Heart right ventricle (tissue), 16 donors: Measurements from ENCODE around the gene PRR9. TPM values are rescaled to one million over a fixed set of nuclear protein-coding genes. Genes with fewer than 3 reads are reported as not detected.
"Not testable (repeated sequence)": the region's sequence is repeated elsewhere in the genome, so short reads cannot be mapped to it uniquely, and the experiment has no call there.

ENCODE experiments used
- ATAC-seq, 8 donors: fragments of 200-7000 bp; cut with Tn5 transposase; one replicate each; pipeline ENCODE4 v1.9.1; 2020; ENCODE audit warnings: mild to moderate bottlenecking in 8 of 8, moderate library complexity in 8 of 8, moderate number of reproducible peaks in 1 of 8
- DNase-seq, 2 donors: peaks; one replicate each; pipeline ENCODE4 v3.0.0-alpha.2; 2020
- H3K27ac ChIP-seq, 10 donors: fragments of 200-600 bp; sonication (generic) in 2 of 10; one replicate each; pipeline versions ENCODE4 v1.5.0 to v1.8.0; 2020 to 2022; ENCODE audit warnings: mild to moderate bottlenecking in 3 of 10
- H3K27me3 ChIP-seq, 7 donors: fragments of 200-600 bp; one replicate each; pipeline ENCODE4 v1.8.0; 2021 to 2022; ENCODE audit warnings: mild to moderate bottlenecking in 2 of 7
- H3K36me3 ChIP-seq, 9 donors: fragments of 200-600 bp; sonication (generic) in 1 of 9; one replicate each; pipeline versions ENCODE4 v1.5.0 to v1.8.0; 2020 to 2022; ENCODE audit warnings: mild to moderate bottlenecking in 2 of 9
- H3K4me1 ChIP-seq, 9 donors: fragments of 200-600 bp; sonication (generic) in 1 of 9; one replicate each; pipeline versions ENCODE4 v1.5.0 to v1.8.0; 2020 to 2022; ENCODE audit warnings: mild to moderate bottlenecking in 4 of 9
- H3K4me3 ChIP-seq, 10 donors: fragments of 200-600 bp; sonication (generic) in 2 of 10; one replicate each; pipeline versions ENCODE4 v1.5.0 to v1.8.0; 2020 to 2022; ENCODE audit warnings: mild to moderate bottlenecking in 7 of 10, moderate library complexity in 2 of 10
- H3K9me3 ChIP-seq, 11 donors: fragments of 200-600 bp in 10 of 11; sonication (generic) in 2 of 11; one replicate each; pipeline versions ENCODE4 v1.5.0 to v1.8.0; 2013 to 2022; ENCODE audit warnings: mild to moderate bottlenecking in 2 of 11, control low read depth in 1 of 11, moderate library complexity in 1 of 11
- WGBS, 2 donors: extraction: QIAGEN DNeasy Blood & Tissue Kit; methylation state at CpG; one replicate each; pipeline ENCODE4 v1.1.7; 2013; ENCODE audit warnings: inconsistent platforms in 1 of 2; 5-methylcytosine and 5-hydroxymethylcytosine counted together
- intact Hi-C, 10 donors: fragments of 100-400 bp; cut with DNase I; formaldehyde crosslinking; loops; one replicate each; pipeline versions ENCODE4 v1.11.1 to v1.14.2; 2022
- polyA plus RNA-seq, 2 donors: library from polyadenylated mRNA; stranded (reverse); fragments of 200-250 nt; gene quantifications; one replicate each; pipeline ENCODE4 v1.2.3, GENCODE V29; 2013
- total RNA-seq, 10 donors: library from RNA; stranded (reverse); fragmentation: NEBNext Ultra II Directional in 3 of 10; extraction: Animal tissue kit (Norgen Biotek cat#: 25700) in 3 of 10; gene quantifications; one replicate each; pipeline versions ENCODE4 v1.2.1 to v1.2.4, GENCODE V29; 2021 to 2023
- TF ChIP-seq, protein P1 (sequence below), 9 donors: fragments of 200-600 bp; sonication (generic) in 2 of 9; IDR thresholded peaks; one replicate each; pipeline versions ENCODE4 v1.5.0 to v1.8.0; 2021 to 2022; ENCODE audit warnings: antibody characterized with exemption in 9 of 9, mild to moderate bottlenecking in 5 of 9, moderate library complexity in 1 of 9
- donor health status: Arrhythmogenic right ventricular cardiomyopathy.
- donor health status: ischemic (EF 13 %, LVEDD 7.1; RV severe dilation, severe dysfunction).
- donor health status: healthy with polysubstance abuse.
- donor health status: DM: no; HTN: yes; CAD: no.
- donor health status: DM: no; HTN: no; CAD: no.
- donor health status: ischemic (EF 25% LVEDD 6.9; RV normal size, moderate dysfunction).
- donor health status: ischemic (EF 25% LVEDD 5.7; RV mildly dilated, moderate dysfunction).
- donor health status: healthy.
- donor health status: DM: yes; HTN: yes; CAD: no.
- donor health status: Ischemic cardiomyopathy.
- donor health status: ischemic (EF 35%, LVEDD 5.7; RV mildly dilated, moderate dysfunction).
- donor health status: nonischemic (EF 11% LVEDD 7.7; RV severe dilation, severe dysfunction).
- donor health status: DM: yes; HTN: yes; CAD: no.
- donor health status: PGD.
- donor health status: ischemic (EF 29% LVEDD 5.4; RV normal size, mild dysfunction).
- donor health status: nonischemic (EF 23%, LVEDD 6.1; RV moderate dilation, normal function).

Gene PRR9
- total and polyA plus RNA-seq, 12 donors, result not detected

DNA sequence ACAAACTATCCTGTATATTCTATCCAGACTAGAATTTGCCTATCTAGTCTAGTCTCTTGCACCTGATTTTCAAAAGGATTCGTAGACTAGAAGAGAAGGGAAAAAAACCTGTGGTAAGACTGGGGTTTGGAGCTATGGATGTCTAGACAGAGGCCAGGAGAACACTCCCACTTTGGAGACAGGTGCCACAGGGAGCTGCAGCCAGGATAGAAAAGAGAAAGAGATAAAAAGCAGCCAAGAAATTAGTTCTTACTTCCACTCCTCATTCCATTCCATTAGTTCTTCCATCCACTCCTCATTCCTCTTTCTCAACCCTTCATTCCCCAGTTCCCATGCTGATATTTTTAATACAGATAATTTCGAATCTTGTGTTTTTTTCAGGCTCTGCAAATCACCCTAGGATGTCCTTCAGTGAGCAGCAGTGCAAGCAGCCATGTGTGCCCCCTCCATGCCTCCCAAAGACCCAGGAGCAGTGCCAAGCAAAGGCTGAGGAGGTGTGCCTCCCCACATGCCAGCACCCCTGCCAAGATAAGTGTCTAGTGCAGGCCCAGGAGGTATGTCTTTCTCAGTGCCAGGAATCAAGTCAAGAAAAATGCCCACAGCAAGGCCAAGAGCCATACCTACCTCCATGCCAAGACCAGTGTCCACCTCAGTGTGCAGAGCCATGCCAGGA lies 496 bp downstream of the PRR9 start:
- DNase-seq (no peak), ATAC-seq (no peak)
- Histone ChIP-seq H3K27me3 (peaks cover 0 to 26% (median 14%) of the 10 kb centered on the region in 7 donors), H3K27ac (no peak overlapping the region), H3K36me3 (no peaks in the 10 kb centered on the region), H3K4me3 (no peak overlapping the region), H3K9me3 (no peaks in the 10 kb centered on the region), H3K4me1 (no peaks in the 10 kb centered on the region)
- 47 to 58% methylated on average over 2 of the region's 2 CpGs for WGBS, 2 donors
- TF ChIP-seq, protein P1, sequence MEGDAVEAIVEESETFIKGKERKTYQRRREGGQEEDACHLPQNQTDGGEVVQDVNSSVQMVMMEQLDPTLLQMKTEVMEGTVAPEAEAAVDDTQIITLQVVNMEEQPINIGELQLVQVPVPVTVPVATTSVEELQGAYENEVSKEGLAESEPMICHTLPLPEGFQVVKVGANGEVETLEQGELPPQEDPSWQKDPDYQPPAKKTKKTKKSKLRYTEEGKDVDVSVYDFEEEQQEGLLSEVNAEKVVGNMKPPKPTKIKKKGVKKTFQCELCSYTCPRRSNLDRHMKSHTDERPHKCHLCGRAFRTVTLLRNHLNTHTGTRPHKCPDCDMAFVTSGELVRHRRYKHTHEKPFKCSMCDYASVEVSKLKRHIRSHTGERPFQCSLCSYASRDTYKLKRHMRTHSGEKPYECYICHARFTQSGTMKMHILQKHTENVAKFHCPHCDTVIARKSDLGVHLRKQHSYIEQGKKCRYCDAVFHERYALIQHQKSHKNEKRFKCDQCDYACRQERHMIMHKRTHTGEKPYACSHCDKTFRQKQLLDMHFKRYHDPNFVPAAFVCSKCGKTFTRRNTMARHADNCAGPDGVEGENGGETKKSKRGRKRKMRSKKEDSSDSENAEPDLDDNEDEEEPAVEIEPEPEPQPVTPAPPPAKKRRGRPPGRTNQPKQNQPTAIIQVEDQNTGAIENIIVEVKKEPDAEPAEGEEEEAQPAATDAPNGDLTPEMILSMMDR (IDR thresholded peaks at IDR 0.05), result no peak
- intact Hi-C loops, result no loop called here

DNA sequence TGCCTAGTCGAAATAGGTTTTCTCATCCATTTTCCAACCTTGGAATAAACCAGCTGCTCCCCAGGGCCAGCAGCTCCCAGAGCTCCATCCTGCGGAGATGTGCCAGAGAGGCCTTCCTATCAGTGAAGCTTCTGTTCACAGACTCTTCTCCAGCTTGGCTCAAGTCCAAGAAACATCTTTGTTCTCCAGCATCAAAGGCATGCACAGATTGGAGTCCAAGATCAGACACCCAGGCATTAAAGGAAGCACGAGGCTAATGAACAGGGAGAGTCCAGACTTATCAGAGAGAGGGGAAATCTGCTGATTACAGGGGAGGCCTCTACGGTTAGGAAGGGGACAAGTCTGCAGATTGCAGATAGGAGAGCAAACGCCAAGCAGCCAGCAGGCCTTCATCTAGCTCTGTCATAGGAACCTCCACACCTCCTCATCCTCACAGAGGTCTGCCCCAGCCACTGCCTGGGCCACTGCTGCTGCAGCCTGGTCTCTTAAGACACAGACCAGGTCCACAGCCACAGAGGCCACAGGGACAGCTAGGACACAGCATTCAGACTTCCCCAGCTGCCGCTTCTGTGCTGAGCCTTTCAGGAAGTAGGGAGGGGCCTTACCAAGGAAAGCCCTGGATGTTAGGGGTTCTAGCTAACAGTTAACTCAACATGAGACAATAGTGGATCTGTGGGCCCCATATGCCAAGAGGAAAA lies 3.4 kb downstream of the PRR9 start:
- Histone ChIP-seq H3K9me3 (no peaks in the 10 kb centered on the region), H3K36me3 (no peaks in the 10 kb centered on the region), H3K4me1 (no peaks in the 10 kb centered on the region), H3K27me3 (peaks cover 0 to 35% (median 18%) of the 10 kb centered on the region in 7 donors), H3K4me3 (no peak overlapping the region), H3K27ac (no peak overlapping the region)
- no peak for DNase-seq
- 27 to 30% methylated on average over 6 of the region's 6 CpGs for WGBS, 2 donors
- no peak for ATAC-seq
- intact Hi-C loops, result loop anchor here in 7 of 10 donors (5.0 to 10.0 kb wide), 4 partner anchors 346 to 566 kb away; partner anchors contain the start of gene SMCP (in 3 of the 7)
- TF ChIP-seq, protein P1 (IDR thresholded peaks at IDR 0.05), result no peak

DNA sequence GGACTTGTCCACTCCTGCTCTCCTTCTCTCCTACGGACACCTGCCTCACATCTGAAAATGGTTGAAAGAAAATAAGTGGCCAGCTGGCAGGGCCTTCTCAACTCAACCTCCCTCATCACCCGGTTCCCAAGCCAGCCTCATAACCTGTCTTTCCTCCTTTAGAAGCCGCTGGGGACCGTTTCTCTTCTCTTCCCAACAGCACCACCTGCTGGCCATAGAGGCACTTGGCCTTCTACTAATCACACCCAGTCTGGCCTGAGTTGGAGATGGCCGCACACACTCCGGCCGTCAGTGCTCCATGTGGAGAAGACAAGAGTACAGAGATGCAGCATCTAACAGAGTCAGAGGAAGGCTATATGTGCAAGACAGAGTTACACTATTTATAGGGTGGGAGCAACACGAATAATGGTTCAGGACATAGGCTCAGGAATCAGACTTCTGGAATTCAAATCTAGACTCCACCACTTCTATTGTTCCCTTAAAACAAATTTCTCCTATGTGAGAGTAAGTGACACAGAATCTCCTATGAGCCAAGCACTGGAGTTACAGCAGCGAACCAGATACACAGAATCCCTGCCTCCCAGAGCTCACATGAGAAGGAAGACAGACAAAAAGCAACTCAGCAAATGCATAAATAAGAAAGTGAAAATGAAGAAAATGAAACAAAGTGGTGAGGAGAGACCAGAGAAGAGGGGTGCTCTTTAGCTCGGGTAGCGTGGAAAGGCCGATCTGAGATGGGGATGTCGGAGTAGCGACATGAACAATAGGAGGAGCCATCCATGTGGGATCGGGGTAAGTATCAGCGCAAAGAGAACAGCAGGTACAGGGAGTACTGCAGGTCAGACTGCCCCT lies 5.9 kb downstream of the PRR9 start:
- not testable (repeated sequence) for H3K36me3 ChIP-seq, H3K9me3 ChIP-seq, H3K27ac ChIP-seq, H3K4me3 ChIP-seq, H3K4me1 ChIP-seq
- ATAC-seq, result peak; percentile 67 to 90 (median 80)
- WGBS, 2 donors, result 45% methylated on average over 16 of the region's 16 CpGs
- H3K27me3 ChIP-seq, result peaks cover 0 to 56% (median 30%) of the 10 kb centered on the region in 7 donors
- TF ChIP-seq, protein P1 (IDR thresholded peaks at IDR 0.05), result peak; percentile 45 to 80 (median 71)
- peak; percentile 34 to 39 for DNase-seq
- intact Hi-C loops, result loop anchor here in 7 of 10 donors (5.0 to 10.0 kb wide), 4 partner anchors 348 to 568 kb away; partner anchors contain the start of gene SMCP (in 3 of the 7)

DNA sequence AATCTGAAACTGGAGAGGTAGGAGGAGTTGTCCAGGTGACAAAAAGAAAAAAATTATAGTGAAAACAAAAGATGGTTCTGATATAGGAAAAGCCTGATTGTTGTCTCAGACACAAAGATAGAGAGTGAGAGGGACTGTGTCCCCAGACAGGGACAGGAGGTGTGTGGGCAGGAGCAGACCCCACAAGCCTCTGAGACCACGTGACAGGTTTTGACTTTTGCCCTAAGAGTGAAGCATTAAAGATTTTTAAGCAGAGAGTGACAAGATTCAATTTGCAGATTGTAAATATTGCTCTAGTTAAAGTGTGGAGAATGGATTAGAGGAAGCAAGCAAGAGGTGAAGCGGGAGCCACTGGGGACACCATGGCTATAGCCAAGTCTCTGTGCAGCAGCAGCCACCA lies 10.4 kb downstream of the PRR9 start:
- whole genome bisulfite sequencing, 2 donors, result 70% methylated on average over 2 of the region's 2 CpGs
- H3K36me3 ChIP-seq, result no peaks in the 10 kb centered on the region
- no peaks in the 10 kb centered on the region for H3K9me3 ChIP-seq
- no peak for DNase-seq
- no peak overlapping the region for H3K27ac ChIP-seq
- TF ChIP-seq, protein P1 (IDR thresholded peaks at IDR 0.05), result no peak
- peaks cover 0 to 57% (median 26%) of the 10 kb centered on the region in 7 donors for H3K27me3 ChIP-seq
- H3K4me3 ChIP-seq, result no peak overlapping the region
- peaks cover 0 to 20% (median 0%) of the 10 kb centered on the region in 9 donors for H3K4me1 ChIP-seq
- intact Hi-C loops, result loop anchor here in 5 of 10 donors (10.0 kb wide), 3 partner anchors 353 to 573 kb away; partner anchors contain the start of gene SMCP (in 3 of the 5)
- ATAC-seq, result no peak
